HG03159 (cell line): Measurements from ENCODE around the gene GRIN2D.

Experiments
- ATAC-seq: cut with Tn5 transposase; IDR thresholded peaks from one replicate; pipeline ENCODE4 v1.9.1; 2021; ENCODE audit warnings: mild to moderate bottlenecking, moderate library complexity; ENCODE audit not compliant: unreplicated experiment

GRIN2D gene

DNA sequence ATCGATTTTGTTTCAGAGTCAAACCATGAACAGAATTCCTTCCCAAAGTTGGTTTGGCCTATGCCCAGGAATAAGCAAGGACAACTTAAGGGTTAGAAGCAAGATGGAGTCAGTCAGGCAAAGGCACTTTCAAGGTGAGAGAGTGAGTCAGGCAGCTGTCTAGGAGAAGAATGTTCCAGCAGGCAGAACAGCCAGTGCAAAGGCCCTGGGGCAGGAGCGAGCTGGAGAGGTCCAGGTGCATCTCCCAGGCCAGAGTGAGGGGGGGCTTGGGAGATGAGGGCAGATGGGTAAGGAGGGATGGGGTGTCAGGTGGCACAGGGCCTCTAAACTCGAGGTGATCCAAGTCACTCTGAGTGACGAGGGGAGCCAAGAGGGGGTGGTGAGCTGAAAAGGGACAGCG, 43.1 kb downstream of the GRIN2D start:
- ATAC-seq, result no peak

DNA sequence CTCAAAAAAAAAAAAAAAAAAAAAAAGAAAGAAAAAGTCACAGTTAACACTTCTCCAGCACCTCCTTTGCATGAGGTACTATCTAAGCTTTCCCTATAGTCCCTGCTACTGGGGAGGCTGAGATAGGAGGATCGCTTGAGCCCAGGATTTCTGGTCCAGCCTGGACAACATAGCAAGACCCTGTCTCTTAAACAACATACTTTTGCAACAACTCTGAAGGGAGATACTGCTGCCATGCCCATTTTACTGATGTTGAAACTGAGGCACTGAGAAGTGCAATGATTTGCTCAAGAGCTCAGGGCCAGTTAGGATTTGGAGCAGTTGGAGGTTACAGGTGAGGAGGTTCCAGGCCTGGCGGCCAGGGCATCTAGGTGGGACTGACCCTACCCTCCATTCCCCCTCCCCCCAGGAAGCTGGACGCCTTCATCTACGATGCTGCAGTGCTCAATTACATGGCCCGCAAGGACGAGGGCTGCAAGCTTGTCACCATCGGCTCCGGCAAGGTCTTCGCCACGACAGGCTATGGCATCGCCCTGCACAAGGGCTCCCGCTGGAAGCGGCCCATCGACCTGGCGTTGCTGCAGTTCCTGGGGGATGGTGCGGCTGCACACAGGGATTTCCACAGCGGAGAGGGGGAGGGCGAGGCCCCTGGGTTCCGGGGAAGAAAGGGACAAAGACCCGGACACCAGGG, 48.0 kb downstream of the GRIN2D start:
- no peak for ATAC-seq

DNA sequence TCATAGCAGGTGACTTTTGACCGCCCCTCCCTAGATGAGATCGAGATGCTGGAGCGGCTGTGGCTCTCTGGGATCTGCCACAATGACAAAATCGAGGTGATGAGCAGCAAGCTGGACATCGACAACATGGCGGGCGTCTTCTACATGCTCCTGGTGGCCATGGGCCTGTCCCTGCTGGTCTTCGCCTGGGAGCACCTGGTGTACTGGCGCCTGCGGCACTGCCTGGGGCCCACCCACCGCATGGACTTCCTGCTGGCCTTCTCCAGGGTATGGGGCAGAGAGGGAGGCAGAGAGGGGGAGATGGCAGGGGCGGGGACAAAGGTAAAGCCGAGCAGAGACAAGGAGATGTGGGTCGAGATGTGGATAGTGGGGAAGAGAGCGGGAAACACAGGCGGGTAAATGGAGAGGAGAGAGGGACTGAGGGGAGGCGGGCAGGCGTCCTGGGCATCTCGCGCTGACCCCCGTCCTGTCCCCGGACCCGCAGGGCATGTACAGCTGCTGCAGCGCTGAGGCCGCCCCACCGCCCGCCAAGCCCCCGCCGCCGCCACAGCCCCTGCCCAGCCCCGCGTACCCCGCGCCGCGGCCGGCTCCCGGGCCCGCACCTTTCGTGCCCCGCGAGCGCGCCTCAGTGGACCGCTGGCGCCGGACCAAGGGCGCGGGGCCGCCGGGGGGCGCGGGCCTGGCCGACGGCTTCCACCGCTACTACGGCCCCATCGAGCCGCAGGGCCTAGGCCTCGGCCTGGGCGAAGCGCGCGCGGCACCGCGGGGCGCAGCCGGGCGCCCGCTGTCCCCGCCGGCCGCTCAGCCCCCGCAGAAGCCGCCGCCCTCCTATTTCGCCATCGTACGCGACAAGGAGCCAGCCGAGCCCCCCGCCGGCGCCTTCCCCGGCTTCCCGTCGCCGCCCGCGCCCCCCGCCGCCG, 48.9 kb downstream of the GRIN2D start:
- no peak for ATAC-seq

DNA sequence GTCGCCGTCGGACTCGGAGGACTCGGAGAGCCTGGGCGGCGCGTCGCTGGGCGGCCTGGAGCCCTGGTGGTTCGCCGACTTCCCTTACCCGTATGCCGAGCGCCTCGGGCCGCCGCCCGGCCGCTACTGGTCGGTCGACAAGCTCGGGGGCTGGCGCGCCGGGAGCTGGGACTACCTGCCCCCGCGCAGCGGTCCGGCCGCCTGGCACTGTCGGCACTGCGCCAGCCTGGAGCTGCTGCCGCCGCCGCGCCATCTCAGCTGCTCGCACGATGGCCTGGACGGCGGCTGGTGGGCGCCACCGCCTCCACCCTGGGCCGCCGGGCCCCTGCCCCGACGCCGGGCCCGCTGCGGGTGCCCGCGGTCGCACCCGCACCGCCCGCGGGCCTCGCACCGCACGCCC, 49.8 kb downstream of the GRIN2D start:
- ATAC-seq, result no peak
